Daoy (cell line): ENCODE measurements around the gene SLC9A5. TPM values are rescaled to one million over a fixed set of nuclear protein-coding genes. Genes with fewer than 3 reads are reported as not detected.

Source experiments
- DNase-seq: peaks from one replicate; pipeline ENCODE4 v3.0.0-alpha.2; 2015; ENCODE audit warnings: low read depth
- total RNA-seq: library from RNA; depleted of rRNA; stranded (reverse); fragments of >200 nt; shearing (Covaris generic); gene quantifications from 2 replicates; pipeline ENCODE4 v1.2.3, GENCODE V29; 2014

Gene SLC9A5
- total RNA-seq, 1 experiment from 2014 or later = 1.8 TPM

GRCh38 chr16:67257486-67258160, 8.8 kb downstream of the SLC9A5 start:
- no peak for DNase-seq

GRCh38 chr16:67258161-67258835, 9.5 kb downstream of the SLC9A5 start:
- DNase-seq = no peak

- no peak for DNase-seq
Measured at GRCh38 chr16:67259705-67260104, 10.9 kb downstream of the SLC9A5 start.

GRCh38 chr16:67260426-67261063, 11.8 kb downstream of the SLC9A5 start:
- DNase-seq = peak; percentile 52

- no peak for DNase-seq
Measured at GRCh38 chr16:67263201-67263600, 14.4 kb downstream of the SLC9A5 start.

GRCh38 chr16:67264277-67264676, 15.5 kb downstream of the SLC9A5 start:
- no peak for DNase-seq

GRCh38 chr16:67264866-67265265, 16.1 kb downstream of the SLC9A5 start:
- no peak for DNase-seq

GRCh38 chr16:67265834-67266233, 17.1 kb downstream of the SLC9A5 start:
- no peak for DNase-seq

- DNase-seq = peak; percentile 88
Measured at GRCh38 chr16:67268136-67268579, 19.4 kb downstream of the SLC9A5 start.

- peak; percentile 93 for DNase-seq
Measured at GRCh38 chr16:67269766-67270165, 21.0 kb downstream of the SLC9A5 start.

GRCh38 chr16:67270931-67271338, 22.2 kb downstream of the SLC9A5 start:
- DNase-seq = no peak

- DNase-seq = no peak
Measured at GRCh38 chr16:67271446-67271845, 22.7 kb downstream of the SLC9A5 start.

GRCh38 chr16:67275321-67275720, 26.5 kb downstream of the SLC9A5 start:
- no peak for DNase-seq

GRCh38 chr16:67277294-67277998, 28.7 kb downstream of the SLC9A5 start:
- peak; percentile 98 for DNase-seq

- DNase-seq = peak; percentile 85
Measured at GRCh38 chr16:67277999-67278772, 29.4 kb downstream of the SLC9A5 start.

- DNase-seq = peak; percentile 66
Measured at GRCh38 chr16:67278773-67279295, 30.1 kb downstream of the SLC9A5 start.

- peak; percentile 85 for DNase-seq
Measured at GRCh38 chr16:67279296-67280089, 30.7 kb downstream of the SLC9A5 start, which contains the start of gene PLEKHG4. Gene PLEKHG4, plus strand, starts transcription at chr16:67279532. Its CDS starts 513 bp downstream, at chr16:67280045.

- no peak for DNase-seq
Measured at GRCh38 chr16:67280090-67281015, 31.6 kb downstream of the SLC9A5 start.
